Lung (tissue), 12 donors: ENCODE results near the gene ZNF862. TPM values are rescaled to one million over a fixed set of nuclear protein-coding genes. Genes with fewer than 3 reads are reported as not detected.
A peak's percentile ranks its signal among the peaks of the same experiment; 100 is the strongest.

Experiments used
- ATAC-seq: fragments of 200-7000 bp; cut with Tn5 transposase; one replicate; pipeline ENCODE4 v1.9.1; 2020; ENCODE audit warnings: moderate number of reproducible peaks; ENCODE audit not compliant: insufficient read depth, low FRiP score
- DNase-seq, 3 donors: peaks; one replicate each; pipeline ENCODE4 v3.0.0-alpha.2; 2013 to 2017
- H3K27ac ChIP-seq, 2 donors: one replicate each; pipeline ENCODE4 v1.5.1; 2013; ENCODE audit warnings: mild to moderate bottlenecking in 2 of 2, moderate library complexity in 2 of 2, control low read depth in 1 of 2, inconsistent platforms in 1 of 2, low read depth in 1 of 2, low read length in 1 of 2
- H3K27me3 ChIP-seq, 3 donors: one replicate each; pipeline ENCODE4 v1.5.1; 2013; ENCODE audit warnings: low read length in 2 of 3; ENCODE audit not compliant: control insufficient read depth in 3 of 3, insufficient read depth in 3 of 3
- H3K36me3 ChIP-seq, 4 donors: one replicate each; pipeline ENCODE4 v1.5.1; 2013; ENCODE audit warnings: low read length in 4 of 4, mild to moderate bottlenecking in 1 of 4, moderate library complexity in 1 of 4; ENCODE audit not compliant: control insufficient read depth in 4 of 4, insufficient read depth in 4 of 4
- H3K4me1 ChIP-seq, 5 donors: one replicate each; pipeline ENCODE4 v1.5.1; 2013; ENCODE audit warnings: low read length in 5 of 5, mild to moderate bottlenecking in 2 of 5, moderate library complexity in 1 of 5; ENCODE audit not compliant: control insufficient read depth in 5 of 5, insufficient read depth in 5 of 5
- H3K4me3 ChIP-seq: one replicate; pipeline ENCODE4 v1.5.1; 2013; ENCODE audit warnings: mild to moderate bottlenecking, control low read depth, moderate library complexity
- H3K9ac ChIP-seq, 2 donors: one replicate each; pipeline ENCODE4 v1.5.1; 2013; ENCODE audit warnings: low read length in 2 of 2, control low read depth in 1 of 2; ENCODE audit not compliant: insufficient read depth in 1 of 2
- H3K9me3 ChIP-seq, 4 donors: one replicate each; pipeline ENCODE4 v1.5.1; 2013; ENCODE audit warnings: low read length in 3 of 4, mild to moderate bottlenecking in 1 of 4, moderate library complexity in 1 of 4; ENCODE audit not compliant: control insufficient read depth in 4 of 4, insufficient read depth in 3 of 4
- CTCF ChIP-seq: IDR thresholded peaks from 2 replicates; pipeline ENCODE4 v1.5.1; 2012; ENCODE audit warnings: mild to moderate bottlenecking; ENCODE audit errors: control extremely low read depth, extremely low read depth
- WGBS, 2 donors: extraction: QIAGEN DNeasy Blood & Tissue Kit; methylation state at CpG; one replicate each; pipeline ENCODE4 v1.1.7; 2013; 5-methylcytosine and 5-hydroxymethylcytosine counted together
- polyA plus RNA-seq, 2 donors: library from polyadenylated mRNA; stranded (reverse); fragments of 200-250 nt; gene quantifications; one replicate each; pipeline ENCODE4 v1.2.1, GENCODE V29; 2013
- total RNA-seq, 2 donors: library from RNA; depleted of rRNA in 1 of 2; stranded (reverse); fragments of >200 nt in 1 of 2; gene quantifications; one replicate each; pipeline ENCODE4 v1.2.1, GENCODE V29; 2014 to 2021
- donor health status: control.
- donor health status: control.
- donor health status: Bipolar disorder and iron deficiency.
- donor health status: healthy.
- donor health status: DM: yes; HTN: yes; CAD: no.

ZNF862 gene
- total and polyA plus RNA-seq, 4 donors = 5.2 to 22.1 (median 10.0) TPM

GRCh38 chr7:149797771-149798170 is 40.4 kb upstream of the ZNF862 start:
- 90% methylated on average over 7 of the region's 7 CpGs for WGBS, 2 donors
- H3K4me1 ChIP-seq = no peaks in the 10 kb centered on the region

GRCh38 chr7:149799397-149800168 is 38.6 kb upstream of the ZNF862 start:
- WGBS, 2 donors = 68 to 70% methylated on average over 8 of the region's 8 CpGs
- H3K36me3 ChIP-seq = no peaks in the 10 kb centered on the region
- no peak overlapping the region for H3K9ac ChIP-seq
- no peak overlapping the region for H3K27ac ChIP-seq
- H3K9me3 ChIP-seq = no peaks in the 10 kb centered on the region
- H3K27me3 ChIP-seq = no peaks in the 10 kb centered on the region
- peak in 1 of 3 donors; percentile 31 for DNase-seq
- no peaks in the 10 kb centered on the region for H3K4me1 ChIP-seq
- no peak for ATAC-seq
- peak; percentile 20 for TF ChIP-seq CTCF
- H3K4me3 ChIP-seq = no peak overlapping the region

More at GRCh38 chr7:149797771-149798170, 40.4 kb upstream of the ZNF862 start:
- Histone ChIP-seq H3K9ac (no peak overlapping the region), H3K36me3 (no peaks in the 10 kb centered on the region), H3K27me3 (no peaks in the 10 kb centered on the region), H3K9me3 (no peaks in the 10 kb centered on the region), H3K4me3 (no peak overlapping the region), H3K27ac (no peak overlapping the region)
- no peak for ATAC-seq
- no peak for DNase-seq
- TF ChIP-seq CTCF = no peak

- no peaks in the 10 kb centered on the region for H3K9me3 ChIP-seq
- H3K27ac ChIP-seq = no peak overlapping the region
- no peak for DNase-seq
- no peaks in the 10 kb centered on the region for H3K27me3 ChIP-seq
- H3K36me3 ChIP-seq = no peaks in the 10 kb centered on the region
- no peak overlapping the region for H3K9ac ChIP-seq
- no peaks in the 10 kb centered on the region for H3K4me1 ChIP-seq
- WGBS, 2 donors = 89 to 95% methylated on average over 13 of the region's 13 CpGs
- no peak for TF ChIP-seq CTCF
- H3K4me3 ChIP-seq = no peak overlapping the region
- ATAC-seq = no peak
Measured at GRCh38 chr7:149800169-149800555, 38.0 kb upstream of the ZNF862 start.
